Body of pancreas (tissue), 4 donors: Measurements from ENCODE around the gene CNTNAP2. TPM values are rescaled to one million over a fixed set of nuclear protein-coding genes. Genes with fewer than 3 reads are reported as not detected.

ENCODE experiments used
- ATAC-seq: fragments of 150-250 bp; one replicate; pipeline ENCODE4 v1.9.1; 2016
- DNase-seq, 4 donors: peaks; one replicate each; pipeline ENCODE4 v3.0.0-alpha.2; 2019
- H3K27ac ChIP-seq, 4 donors: fragments of 200-600 bp; sonication (generic); 1 replicate in 3 of 4; 2 replicates in 1 of 4; pipeline versions ENCODE4 v1.5.1 to v1.6.1; 2016 to 2019; ENCODE audit warnings: mild to moderate bottlenecking in 1 of 4, mixed read lengths in 1 of 4, moderate library complexity in 1 of 4
- H3K27me3 ChIP-seq, 2 donors: fragments of 200-600 bp; sonication (generic); one replicate each; pipeline ENCODE4 v1.6.0; 2016; ENCODE audit warnings: mild to moderate bottlenecking in 1 of 2
- H3K36me3 ChIP-seq, 2 donors: fragments of 200-600 bp; sonication (generic); replicated peaks in 1 of 2; 2 replicates each; pipeline ENCODE4 v1.5.1; 2016; ENCODE audit warnings: low read depth in 2 of 2; ENCODE audit not compliant: insufficient read depth in 1 of 2
- H3K4me1 ChIP-seq: fragments of 200-600 bp; sonication (generic); one replicate; pipeline ENCODE4 v1.6.0; 2016
- H3K4me3 ChIP-seq, 2 donors: fragments of 200-600 bp; sonication (generic); 1 replicate in 1 of 2; 2 replicates in 1 of 2; pipeline ENCODE4 v1.5.1; 2016 to 2019
- H3K9me3 ChIP-seq, 3 donors: fragments of 200-600 bp; sonication (generic); 1 replicate in 2 of 3; 2 replicates in 1 of 3; pipeline ENCODE4 v1.5.1; 2016
- CTCF ChIP-seq, 7 experiments: fragments of 450-650 bp in 4 of 7; fragments of 200-600 bp in 3 of 7; sonication (generic) in 3 of 7; IDR thresholded peaks; one replicate each; pipeline ENCODE4 v1.5.1; 2016 to 2019; ENCODE audit warnings: antibody characterized with exemption in 7 of 7
- POLR2A ChIP-seq, 3 donors: fragments of 450-650 bp; IDR thresholded peaks; one replicate each; pipeline ENCODE4 v1.6.1; 2016; ENCODE audit warnings: antibody characterized with exemption in 3 of 3, mild to moderate bottlenecking in 2 of 3
- WGBS, 2 donors: methylation state at CpG; one replicate each; pipeline ENCODE4 v1.1.5; 2017; 5-methylcytosine and 5-hydroxymethylcytosine counted together
- intact Hi-C: fragments of 100-400 bp; cut with DNase I; formaldehyde crosslinking; loops from one replicate; pipeline ENCODE4 v1.15.1; 2023
- total RNA-seq, 2 donors: library from RNA; depleted of rRNA; stranded (reverse); fragments of >200 nt; gene quantifications; one replicate each; pipeline ENCODE4 v1.1.0, GENCODE V29; 2016

The CNTNAP2 gene
- total RNA-seq, 2 donors from 2014 or later = 1.0 TPM; not detected in 1

GRCh38 chr7:146862415-146862814, 745.8 kb downstream of the CNTNAP2 start:
- no peaks in the 10 kb centered on the region for H3K36me3 ChIP-seq
- no peak for ATAC-seq
- TF ChIP-seq CTCF (IDR thresholded peaks at IDR 0.05) (no peak), POLR2A (IDR thresholded peaks at IDR 0.05) (no peak)
- DNase-seq = no peak
- H3K27ac ChIP-seq = no peak overlapping the region
- 57 to 60% methylated on average over 2 of the region's 2 CpGs for WGBS, 2 donors
- no peaks in the 10 kb centered on the region for H3K9me3 ChIP-seq
- intact Hi-C loops = no loop called here
- no peak overlapping the region for H3K4me3 ChIP-seq
- no peaks in the 10 kb centered on the region for H3K27me3 ChIP-seq
- H3K4me1 ChIP-seq = no peaks in the 10 kb centered on the region

GRCh38 chr7:146864644-146865043, 748.0 kb downstream of the CNTNAP2 start:
- H3K4me3 ChIP-seq = no peak overlapping the region
- ATAC-seq = no peak
- H3K27ac ChIP-seq = no peak overlapping the region
- no peaks in the 10 kb centered on the region for H3K9me3 ChIP-seq
- intact Hi-C loops = no loop called here
- H3K36me3 ChIP-seq = no peaks in the 10 kb centered on the region
- DNase-seq = no peak
- WGBS, 2 donors = 89 to 98% methylated on average over 2 of the region's 2 CpGs
- no peaks in the 10 kb centered on the region for H3K4me1 ChIP-seq
- TF ChIP-seq POLR2A (IDR thresholded peaks at IDR 0.05) = no peak
- TF ChIP-seq CTCF (IDR thresholded peaks at IDR 0.05) = no peak
- no peaks in the 10 kb centered on the region for H3K27me3 ChIP-seq

- 80 to 85% methylated on average over 2 of the region's 2 CpGs for WGBS, 2 donors
- TF ChIP-seq CTCF (IDR thresholded peaks at IDR 0.05) (no peak), POLR2A (IDR thresholded peaks at IDR 0.05) (no peak)
- no peak overlapping the region for H3K4me3 ChIP-seq
- no peak for DNase-seq
- intact Hi-C loops = no loop called here
- no peak for ATAC-seq
- H3K4me1 ChIP-seq = no peaks in the 10 kb centered on the region
- H3K9me3 ChIP-seq = no peaks in the 10 kb centered on the region
- H3K27me3 ChIP-seq = no peaks in the 10 kb centered on the region
- no peak overlapping the region for H3K27ac ChIP-seq
- no peaks in the 10 kb centered on the region for H3K36me3 ChIP-seq
These were observed 749.1 kb downstream of the CNTNAP2 start for GRCh38 chr7:146865696-146866095.

- WGBS, 2 donors = 83 to 86% methylated on average over 4 of the region's 4 CpGs
- TF ChIP-seq POLR2A (IDR thresholded peaks at IDR 0.05) (no peak), CTCF (IDR thresholded peaks at IDR 0.05) (no peak)
- Histone ChIP-seq H3K27me3 (no peaks in the 10 kb centered on the region), H3K9me3 (no peaks in the 10 kb centered on the region), H3K36me3 (no peaks in the 10 kb centered on the region), H3K4me1 (no peaks in the 10 kb centered on the region), H3K4me3 (no peak overlapping the region), H3K27ac (no peak overlapping the region)
- intact Hi-C loops = no loop called here
- ATAC-seq = no peak
- DNase-seq = no peak
These were observed 758.1 kb downstream of the CNTNAP2 start for GRCh38 chr7:146874722-146875121.

GRCh38 chr7:146875237-146875785, 758.7 kb downstream of the CNTNAP2 start:
- Histone ChIP-seq H3K4me1 (no peaks in the 10 kb centered on the region), H3K36me3 (no peaks in the 10 kb centered on the region), H3K9me3 (no peaks in the 10 kb centered on the region), H3K4me3 (no peak overlapping the region), H3K27me3 (no peaks in the 10 kb centered on the region), H3K27ac (no peak overlapping the region)
- ATAC-seq (no peak), DNase-seq (no peak)
- TF ChIP-seq POLR2A (IDR thresholded peaks at IDR 0.05) (no peak), CTCF (IDR thresholded peaks at IDR 0.05) (no peak)
- WGBS, 2 donors = 86 to 96% methylated on average over 3 of the region's 3 CpGs
- intact Hi-C loops = no loop called here
